ENCODE data around the gene GINS3.
A peak's percentile ranks its signal among the peaks of the same experiment; 100 is the strongest.
"Not testable (repeated sequence)": the region's sequence is repeated elsewhere in the genome, so short reads cannot be mapped to it uniquely, and the experiment has no call there.

Gene GINS3

GRCh38 chr16:58389724-58390123 is 2.5 kb upstream of the GINS3 start:
- no peaks in the 10 kb centered on the region for H3K27me3 ChIP-seq (replicated peaks; ENCODE audit: control insufficient read depth, insufficient read depth, low read length)
- no peak for DNase-seq (ENCODE audit: extremely low read depth, insufficient read length)
- no peak overlapping the region for H3K4me3 ChIP-seq (replicated peaks; ENCODE audit: low read depth, low read length)
- H3K36me3 ChIP-seq (ENCODE audit: control insufficient read depth, insufficient read depth, low read length), result no peaks in the 10 kb centered on the region
- TF ChIP-seq CTCF (IDR thresholded peaks at IDR 0.05; ENCODE audit: insufficient read depth, low read length, poor library complexity, severe bottlenecking), result no peak

GRCh38 chr16:58393138-58393504 is 850 bp downstream of the GINS3 start:
- DNase-seq (ENCODE audit: extremely low read depth, insufficient read length), result no peak
- TF ChIP-seq CTCF (IDR thresholded peaks at IDR 0.05; ENCODE audit: insufficient read depth, low read length, poor library complexity, severe bottlenecking), result no peak

GRCh38 chr16:58396897-58397296 is 4.6 kb downstream of the GINS3 start:
- not testable (repeated sequence) for H3K27me3 ChIP-seq (replicated peaks; ENCODE audit: control insufficient read depth, insufficient read depth, low read length); H3K36me3 ChIP-seq (ENCODE audit: control insufficient read depth, insufficient read depth, low read length); H3K4me3 ChIP-seq (replicated peaks; ENCODE audit: low read depth, low read length); DNase-seq (ENCODE audit: extremely low read depth, insufficient read length)

More at GRCh38 chr16:58393138-58393504, 850 bp downstream of the GINS3 start:
- Histone ChIP-seq H3K4me3 (replicated peaks; ENCODE audit: low read depth, low read length) (peak overlapping the region; percentile 100), H3K36me3 (ENCODE audit: control insufficient read depth, insufficient read depth, low read length) (no peaks in the 10 kb centered on the region), H3K27me3 (replicated peaks; ENCODE audit: control insufficient read depth, insufficient read depth, low read length) (no peaks in the 10 kb centered on the region)

GRCh38 chr16:58399718-58400633 is 7.7 kb downstream of the GINS3 start:
- no peak for DNase-seq (ENCODE audit: extremely low read depth, insufficient read length)
- no peak for TF ChIP-seq CTCF (IDR thresholded peaks at IDR 0.05; ENCODE audit: insufficient read depth, low read length, poor library complexity, severe bottlenecking)
- no peak overlapping the region for H3K4me3 ChIP-seq (replicated peaks; ENCODE audit: low read depth, low read length)
- peaks cover 3% of the 10 kb centered on the region for H3K36me3 ChIP-seq (ENCODE audit: control insufficient read depth, insufficient read depth, low read length)
- H3K27me3 ChIP-seq (replicated peaks; ENCODE audit: control insufficient read depth, insufficient read depth, low read length), result no peaks in the 10 kb centered on the region

GRCh38 chr16:58401305-58401704 is 9.0 kb downstream of the GINS3 start:
- not testable (repeated sequence) for H3K27me3 ChIP-seq (replicated peaks; ENCODE audit: control insufficient read depth, insufficient read depth, low read length); H3K4me3 ChIP-seq (replicated peaks; ENCODE audit: low read depth, low read length); DNase-seq (ENCODE audit: extremely low read depth, insufficient read length); H3K36me3 ChIP-seq (ENCODE audit: control insufficient read depth, insufficient read depth, low read length)

GRCh38 chr16:58402796-58403195 is 10.5 kb downstream of the GINS3 start:
- Histone ChIP-seq H3K36me3 (ENCODE audit: control insufficient read depth, insufficient read depth, low read length) (peaks cover 3% of the 10 kb centered on the region), H3K27me3 (replicated peaks; ENCODE audit: control insufficient read depth, insufficient read depth, low read length) (no peaks in the 10 kb centered on the region), H3K4me3 (replicated peaks; ENCODE audit: low read depth, low read length) (no peak overlapping the region)
- no peak for DNase-seq (ENCODE audit: extremely low read depth, insufficient read length)
- TF ChIP-seq CTCF (IDR thresholded peaks at IDR 0.05; ENCODE audit: insufficient read depth, low read length, poor library complexity, severe bottlenecking), result no peak

All from GM06990 (cell line).